Measurements from ENCODE around the gene CPLX4. TPM values are rescaled to one million over a fixed set of nuclear protein-coding genes. Genes with fewer than 3 reads are reported as not detected.
A peak's percentile ranks its signal among the peaks of the same experiment; 100 is the strongest.

Gene CPLX4
- total RNA-seq, 2 experiments from 2014 or later: not detected

- Mint-ChIP-seq H3K4me3 (peak overlapping the region; percentile 92), H3K27ac (peak overlapping the region; percentile 81), H3K36me3 (ENCODE audit: low read depth) (peaks cover 28% of the 10 kb centered on the region), H3K4me1 (ENCODE audit: low read depth) (peaks cover 46% of the 10 kb centered on the region), H3K9me3 (no peaks in the 10 kb centered on the region), H3K27me3 (no peaks in the 10 kb centered on the region)
- peaks cover 14% of the 10 kb centered on the region for H3K4me1 ChIP-seq (ENCODE audit: insufficient read depth, low read length)
- no peaks in the 10 kb centered on the region for H3K9me3 ChIP-seq (ENCODE audit: control insufficient read depth in 1 of 2, insufficient read depth in 1 of 2, low read length in 2 of 2)
- ChIA-PET CTCF (interaction anchor here (0.7 kb wide), 1 partner anchor 218 kb away, joined by 5 read pairs; the partner anchor contains the start of gene SEC11C), POLR2A (no interaction called here)
- peak overlapping the region; percentile 85 for H3K4me3 ChIP-seq (ENCODE audit: low read length)
- H3K36me3 ChIP-seq (ENCODE audit: insufficient read depth, low read length): peaks cover 25% of the 10 kb centered on the region
- H3K27me3 ChIP-seq (ENCODE audit: control insufficient read depth in 1 of 2, insufficient read depth in 2 of 2, low read length in 2 of 2): no peaks in the 10 kb centered on the region
- peak in 3 of 14 experiments; percentile 41 to 66 (median 60) for DNase-seq
- ATAC-seq (ENCODE audit: poor library complexity): peak; percentile 25
- peak overlapping the region; percentile 83 to 92 for H3K27ac ChIP-seq (ENCODE audit: low read depth in 1 of 2, low read length in 2 of 2)
- TF ChIP-seq CTCF (IDR thresholded peaks at IDR 0.05): no peak
- intact Hi-C loops (cut with DNase I, micrococcal nuclease): loop anchor here (2.0 to 10.0 kb wide), 5 partner anchors 213 to 1733 kb away; partner anchors contain the start of gene NARS1 (in 1 of the 2)
These were observed 39.5 kb upstream of the CPLX4 start for GRCh38 chr18:59357928-59358327.

- Histone ChIP-seq H3K36me3 (ENCODE audit: insufficient read depth, low read length) (peaks cover 51% of the 10 kb centered on the region), H3K27ac (ENCODE audit: low read depth in 1 of 2, low read length in 2 of 2) (no peak overlapping the region), H3K4me1 (ENCODE audit: insufficient read depth, low read length) (peaks cover 7% of the 10 kb centered on the region), H3K4me3 (ENCODE audit: low read length) (no peak overlapping the region), H3K27me3 (ENCODE audit: control insufficient read depth in 1 of 2, insufficient read depth in 2 of 2, low read length in 2 of 2) (no peaks in the 10 kb centered on the region), H3K9me3 (ENCODE audit: control insufficient read depth in 1 of 2, insufficient read depth in 1 of 2, low read length in 2 of 2) (no peaks in the 10 kb centered on the region)
- no peak overlapping the region for H3K27ac Mint-ChIP-seq
- DNase-seq: no peak
- no peaks in the 10 kb centered on the region for H3K27me3 Mint-ChIP-seq
- no peak overlapping the region for H3K4me3 Mint-ChIP-seq
- peaks cover 58% of the 10 kb centered on the region for H3K36me3 Mint-ChIP-seq (ENCODE audit: low read depth)
- intact Hi-C loops (cut with DNase I, micrococcal nuclease): loop anchor here (10.0 kb wide), 4 partner anchors 210 to 1730 kb away; partner anchors contain the start of gene NARS1 (in 1 of the 2)
- H3K4me1 Mint-ChIP-seq (ENCODE audit: low read depth): peaks cover 46% of the 10 kb centered on the region
- no peaks in the 10 kb centered on the region for H3K9me3 Mint-ChIP-seq
- ChIA-PET POLR2A (no interaction called here), CTCF (interaction anchor here (1.4 to 1.6 kb wide), 2 partner anchors 11 to 48 kb away, joined by 4 read pairs; no protein-coding TSS in a partner anchor)
- TF ChIP-seq CTCF (IDR thresholded peaks at IDR 0.05): no peak
- ATAC-seq (ENCODE audit: poor library complexity): no peak
These were observed 36.3 kb upstream of the CPLX4 start for GRCh38 chr18:59354731-59355130.

GRCh38 chr18:59353079-59353680, 34.7 kb upstream of the CPLX4 start:
- ChIA-PET CTCF (interaction anchor here (1.4 kb wide), 1 partner anchor 18 kb away, joined by 3 read pairs; no protein-coding TSS in a partner anchor), POLR2A (no interaction called here)
- no peak for DNase-seq
- no peaks in the 10 kb centered on the region for H3K9me3 ChIP-seq (ENCODE audit: control insufficient read depth in 1 of 2, insufficient read depth in 1 of 2, low read length in 2 of 2)
- no peak overlapping the region for H3K4me3 ChIP-seq (ENCODE audit: low read length)
- H3K4me1 Mint-ChIP-seq (ENCODE audit: low read depth): peaks cover 38% of the 10 kb centered on the region
- H3K4me3 Mint-ChIP-seq: no peak overlapping the region
- ATAC-seq (ENCODE audit: poor library complexity): no peak
- H3K36me3 ChIP-seq (ENCODE audit: insufficient read depth, low read length): peaks cover 66% of the 10 kb centered on the region
- H3K27me3 ChIP-seq (ENCODE audit: control insufficient read depth in 1 of 2, insufficient read depth in 2 of 2, low read length in 2 of 2): no peaks in the 10 kb centered on the region
- peaks cover 68% of the 10 kb centered on the region for H3K36me3 Mint-ChIP-seq (ENCODE audit: low read depth)
- intact Hi-C loops (cut with DNase I, micrococcal nuclease): loop anchor here (10.0 kb wide), 4 partner anchors 208 to 1728 kb away; partner anchors contain the start of gene NARS1 (in 1 of the 2)
- no peak overlapping the region for H3K27ac ChIP-seq (ENCODE audit: low read depth in 1 of 2, low read length in 2 of 2)
- TF ChIP-seq CTCF (IDR thresholded peaks at IDR 0.05): no peak
- peak overlapping the region; percentile 58 for H3K27ac Mint-ChIP-seq
- no peaks in the 10 kb centered on the region for H3K4me1 ChIP-seq (ENCODE audit: insufficient read depth, low read length)
- H3K27me3 Mint-ChIP-seq: no peaks in the 10 kb centered on the region
- no peaks in the 10 kb centered on the region for H3K9me3 Mint-ChIP-seq
